K562 (cell line): ENCODE results near the gene DNAJB2. TPM values are rescaled to one million over a fixed set of nuclear protein-coding genes. Genes with fewer than 3 reads are reported as not detected.
A peak's percentile ranks its signal among the peaks of the same experiment; 100 is the strongest.

Experiments
- ELF2 ChIP-seq: fragments of 250-450 bp; sonication (Bioruptor Pico); IDR thresholded peaks from 2 replicates; pipeline ENCODE4 v1.5.0; 2021; ENCODE audit warnings: mild to moderate bottlenecking
- HMBOX1 ChIP-seq: sonication (generic); IDR thresholded peaks from 2 replicates; pipeline ENCODE4 v1.6.1; 2016
- NFE2 ChIP-seq: IDR thresholded peaks from 2 replicates; pipeline ENCODE4 v1.6.1; 2014; ENCODE audit warnings: antibody characterized with exemption, low read depth
- NR0B1 ChIP-seq: fragments of 450-650 bp; IDR thresholded peaks from one replicate; pipeline ENCODE4 v1.6.1; 2018; ENCODE audit warnings: mild to moderate bottlenecking, moderate library complexity; ENCODE audit not compliant: partially characterized antibody
- PRDM10 ChIP-seq: fragments of 450-650 bp; IDR thresholded peaks from 2 replicates; pipeline ENCODE4 v1.6.1; 2018; ENCODE audit not compliant: partially characterized antibody
- SRF ChIP-seq, 2 experiments: fragments of 250-450, 450-650 bp in 1 of 2; sonication (Bioruptor Pico) in 1 of 2; sonication (generic) in 1 of 2; formaldehyde crosslinking; IDR thresholded peaks; 2 replicates each; pipeline versions ENCODE4 v1.5.0 to v1.5.1; 2020 to 2022; ENCODE audit warnings: mild to moderate bottlenecking in 1 of 2, missing genetic modification reagents in 1 of 2
- U2AF1 ChIP-seq: fragments of 200-400 bp; formaldehyde crosslinking; optimal IDR thresholded peaks from 2 replicates; pipeline ENCODE3; 2017; ENCODE audit warnings: mild to moderate bottlenecking, low read depth, low read length, moderate library complexity
- ZBTB43 ChIP-seq: sonication (generic); formaldehyde crosslinking; IDR thresholded peaks from 2 replicates; pipeline ENCODE4 v1.8.0; 2023; ENCODE audit warnings: mild to moderate bottlenecking, missing genetic modification reagents
- ZNF316 ChIP-seq: fragments of 450-650 bp; IDR thresholded peaks from 2 replicates; pipeline ENCODE4 v1.6.1; 2016
- polyA plus RNA-seq, 8 experiments: library from polyadenylated mRNA; depleted of rRNA in 4 of 8; stranded (reverse) in 5 of 8; unstranded in 3 of 8; fragments of >200 nt; fragmentation: Nextera tagmentation in 2 of 8; fragmentation: Illumina TruSeq in 1 of 8; extraction: Ambion mirVana in 2 of 8; extraction: Trizol in 1 of 8; gene quantifications; 2 replicates each; pipeline versions ENCODE4 v1.2.1 to v1.2.3, GENCODE V29; 2011 to 2014; ENCODE audit warnings: inconsistent platforms in 1 of 8, missing spikeins in 1 of 8
- total RNA-seq, 7 experiments: library from RNA; depleted of rRNA in 6 of 7; stranded (reverse); fragments of >200 nt in 6 of 7; fragmentation: Illumina TruSeq in 2 of 7; extraction: Trizol in 2 of 7; gene quantifications; 2 replicates each; pipeline versions ENCODE4 v1.2.1 to v1.2.3, GENCODE V29; 2011 to 2021; ENCODE audit warnings: low replicate concordance in 1 of 7

Gene DNAJB2
- total and polyA plus RNA-seq, 9 of the 15 experiments (the other 6 are each of a cell fraction or from before 2014, with no cell fraction given): 0.08 to 3.0 (median 2.2) TPM; not detected in 1

- peak; percentile 81 for TF ChIP-seq HMBOX1
- peak; percentile 60 for TF ChIP-seq NFE2
- TF ChIP-seq ZNF316: peak; percentile 50
- peak in 1 of 2 experiments; percentile 44; a peak in 1 of 4 replicates for TF ChIP-seq SRF (CRISPR knock-in tag; IDR thresholded peaks at IDR 0.05)
- TF ChIP-seq ZBTB43: no peak
- peak; percentile 94 for TF ChIP-seq PRDM10
- TF ChIP-seq U2AF1: no peak
- TF ChIP-seq NR0B1: no peak
- TF ChIP-seq ELF2: no peak
These were observed 17.9 kb upstream of the DNAJB2 start (continued) for GRCh38 chr2:219261024-219261855.
